PFSK-1 (cell line): ENCODE measurements around the gene TTPAL.

Experiments used
- FOXP2 ChIP-seq: optimal IDR thresholded peaks from 2 replicates; pipeline ENCODE3; 2011; ENCODE audit warnings: borderline replicate concordance, control low read depth, inconsistent platforms; ENCODE audit not compliant: insufficient read depth; ENCODE audit errors: extremely low read length, extremely low read depth
- POLR2AphosphoS5 ChIP-seq: IDR thresholded peaks from 2 replicates; pipeline ENCODE4 v1.6.1; 2012; ENCODE audit warnings: low read depth, mild to moderate bottlenecking, control low read depth, low read length, moderate library complexity
- SIN3A ChIP-seq: IDR thresholded peaks from 2 replicates; pipeline ENCODE4 v1.6.1; 2012; ENCODE audit warnings: mild to moderate bottlenecking, low read length, moderate library complexity, borderline replicate concordance; ENCODE audit not compliant: insufficient read depth
- TAF1 ChIP-seq: IDR thresholded peaks from 2 replicates; pipeline ENCODE4 v1.6.1; 2012; ENCODE audit warnings: low read length, control low read depth, borderline replicate concordance; ENCODE audit not compliant: insufficient read depth
- TF ChIP-seq, protein P1 (sequence below), 2 experiments: IDR thresholded peaks; 2 replicates each; pipeline versions ENCODE4 v1.6.1 to v1.8.0; 2011 to 2012; ENCODE audit warnings: low read depth in 2 of 2, low read length in 2 of 2, control low read depth in 1 of 2, inconsistent platforms in 1 of 2, mild to moderate bottlenecking in 1 of 2, moderate library complexity in 1 of 2; ENCODE audit not compliant: insufficient read depth in 1 of 2

Gene TTPAL

DNA sequence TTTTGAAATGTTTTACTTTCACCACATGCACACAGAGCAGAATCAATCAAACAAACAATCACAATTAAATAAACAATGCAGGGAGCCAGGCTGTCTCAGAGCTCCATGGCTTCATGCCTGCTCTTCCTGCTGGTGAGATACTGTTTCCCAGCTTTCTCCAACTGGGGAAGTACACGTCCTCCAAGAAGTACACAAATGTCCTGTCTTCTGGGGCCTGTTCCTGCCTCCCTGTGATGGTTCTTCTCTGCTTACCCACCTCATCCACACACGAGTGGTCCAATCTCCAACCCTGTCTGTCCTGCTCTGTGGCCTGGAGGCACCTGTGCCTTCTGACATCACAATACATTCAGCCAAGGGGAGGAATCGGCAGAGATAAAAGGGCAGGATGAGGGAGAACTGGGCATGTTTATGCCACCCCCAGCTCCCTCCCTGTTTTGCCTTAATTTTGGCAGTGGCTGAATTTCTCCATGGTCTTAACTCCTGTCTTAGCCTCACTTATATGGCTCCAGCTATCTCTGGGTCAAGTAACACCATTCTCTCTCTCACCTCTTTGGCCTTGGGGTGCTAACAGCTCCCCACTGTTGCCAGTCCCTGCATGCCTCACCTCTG lies 25.3 kb upstream of the TTPAL start:
- TF ChIP-seq FOXP2 (no peak), POLR2AphosphoS5 (no peak), SIN3A (no peak), TAF1 (no peak)
- TF ChIP-seq, protein P1, sequence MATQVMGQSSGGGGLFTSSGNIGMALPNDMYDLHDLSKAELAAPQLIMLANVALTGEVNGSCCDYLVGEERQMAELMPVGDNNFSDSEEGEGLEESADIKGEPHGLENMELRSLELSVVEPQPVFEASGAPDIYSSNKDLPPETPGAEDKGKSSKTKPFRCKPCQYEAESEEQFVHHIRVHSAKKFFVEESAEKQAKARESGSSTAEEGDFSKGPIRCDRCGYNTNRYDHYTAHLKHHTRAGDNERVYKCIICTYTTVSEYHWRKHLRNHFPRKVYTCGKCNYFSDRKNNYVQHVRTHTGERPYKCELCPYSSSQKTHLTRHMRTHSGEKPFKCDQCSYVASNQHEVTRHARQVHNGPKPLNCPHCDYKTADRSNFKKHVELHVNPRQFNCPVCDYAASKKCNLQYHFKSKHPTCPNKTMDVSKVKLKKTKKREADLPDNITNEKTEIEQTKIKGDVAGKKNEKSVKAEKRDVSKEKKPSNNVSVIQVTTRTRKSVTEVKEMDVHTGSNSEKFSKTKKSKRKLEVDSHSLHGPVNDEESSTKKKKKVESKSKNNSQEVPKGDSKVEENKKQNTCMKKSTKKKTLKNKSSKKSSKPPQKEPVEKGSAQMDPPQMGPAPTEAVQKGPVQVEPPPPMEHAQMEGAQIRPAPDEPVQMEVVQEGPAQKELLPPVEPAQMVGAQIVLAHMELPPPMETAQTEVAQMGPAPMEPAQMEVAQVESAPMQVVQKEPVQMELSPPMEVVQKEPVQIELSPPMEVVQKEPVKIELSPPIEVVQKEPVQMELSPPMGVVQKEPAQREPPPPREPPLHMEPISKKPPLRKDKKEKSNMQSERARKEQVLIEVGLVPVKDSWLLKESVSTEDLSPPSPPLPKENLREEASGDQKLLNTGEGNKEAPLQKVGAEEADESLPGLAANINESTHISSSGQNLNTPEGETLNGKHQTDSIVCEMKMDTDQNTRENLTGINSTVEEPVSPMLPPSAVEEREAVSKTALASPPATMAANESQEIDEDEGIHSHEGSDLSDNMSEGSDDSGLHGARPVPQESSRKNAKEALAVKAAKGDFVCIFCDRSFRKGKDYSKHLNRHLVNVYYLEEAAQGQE (IDR thresholded peaks at IDR 0.05; ENCODE audit: insufficient read depth in 1 of 2, low read depth in 2 of 2, low read length in 2 of 2) = no peak

DNA sequence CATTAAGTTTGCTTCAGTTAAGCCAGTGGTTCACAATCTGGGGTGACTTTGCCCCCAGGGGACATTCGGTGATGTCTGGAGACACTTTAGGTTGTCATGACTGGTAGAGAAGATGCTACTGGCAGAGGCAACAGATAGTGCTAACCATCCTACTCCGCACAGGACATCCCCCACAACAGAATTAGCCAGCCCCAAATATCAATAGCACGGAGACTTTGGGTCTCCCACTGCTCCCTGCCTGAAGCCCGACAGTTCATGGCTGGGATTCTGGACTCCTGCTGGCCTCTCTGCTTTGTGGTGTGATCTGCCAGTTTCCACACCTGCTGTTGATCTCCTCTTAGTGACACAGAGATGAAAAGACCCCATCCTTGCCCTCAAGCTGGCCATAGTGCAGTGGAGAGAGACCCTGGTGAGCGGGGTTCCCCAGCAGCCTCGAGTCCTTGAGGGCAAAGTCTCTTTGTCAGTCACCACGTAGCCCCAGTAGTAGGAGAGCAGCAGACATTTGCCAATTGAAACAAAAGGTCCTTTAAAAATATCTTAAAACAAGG lies 24.7 kb upstream of the TTPAL start:
- TF ChIP-seq TAF1 = no peak
- TF ChIP-seq, protein P1 (IDR thresholded peaks at IDR 0.05; ENCODE audit: insufficient read depth in 1 of 2, low read depth in 2 of 2, low read length in 2 of 2) = no peak
- no peak for TF ChIP-seq POLR2AphosphoS5
- no peak for TF ChIP-seq FOXP2
- TF ChIP-seq SIN3A = no peak

DNA sequence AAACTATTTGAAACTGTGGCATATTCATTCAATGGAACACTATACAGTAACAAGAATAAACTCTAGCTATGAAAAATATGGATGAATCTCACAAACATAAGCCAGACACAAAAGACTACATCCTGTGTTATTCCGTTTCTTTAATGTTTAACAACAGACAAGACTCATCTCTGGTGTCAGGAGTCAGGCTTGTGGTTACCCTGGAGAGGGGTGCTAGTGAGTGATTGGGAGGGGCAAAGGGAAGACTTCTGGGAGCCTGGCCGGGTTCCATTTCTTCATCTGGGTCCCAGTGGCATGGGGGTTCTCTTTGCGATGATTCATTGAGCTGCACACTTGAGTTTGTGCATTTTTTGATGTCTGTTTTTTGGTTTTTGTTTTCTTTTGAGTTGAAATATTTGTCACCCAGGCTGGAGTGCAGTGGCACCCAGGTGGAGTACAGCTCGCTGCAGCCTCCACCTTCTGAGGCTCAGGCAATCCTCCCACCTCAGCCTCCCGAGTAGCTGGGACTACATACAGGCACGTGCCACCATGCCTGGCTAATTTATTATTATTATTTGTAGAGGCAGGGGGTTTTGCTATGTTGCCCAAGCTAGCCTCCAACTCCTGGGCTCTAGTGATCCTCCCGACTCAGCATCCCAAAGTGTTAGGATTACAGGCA lies 21.2 kb upstream of the TTPAL start:
- TF ChIP-seq POLR2AphosphoS5 = no peak
- TF ChIP-seq, protein P1 (IDR thresholded peaks at IDR 0.05; ENCODE audit: insufficient read depth in 1 of 2, low read depth in 2 of 2, low read length in 2 of 2) = no peak
- no peak for TF ChIP-seq TAF1
- no peak for TF ChIP-seq FOXP2
- no peak for TF ChIP-seq SIN3A

DNA sequence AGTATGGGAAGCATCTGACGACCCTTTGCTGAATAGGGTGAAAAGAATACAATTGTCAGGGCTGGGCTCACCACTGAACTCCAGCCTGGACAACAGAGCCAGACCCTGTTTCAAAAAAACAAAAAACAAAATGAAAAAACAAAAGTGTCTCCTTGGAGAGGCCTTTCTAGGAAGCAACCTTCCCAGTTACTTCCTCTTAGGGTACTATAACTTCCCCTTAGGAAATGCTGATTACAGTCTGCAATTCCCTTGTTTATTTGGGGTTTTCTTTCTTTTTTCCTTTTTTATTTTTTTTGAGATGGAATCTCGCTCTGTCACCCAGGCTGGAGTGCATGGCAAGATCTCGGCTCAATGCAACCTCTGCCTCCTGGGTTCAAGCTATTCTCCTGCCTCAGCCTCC lies 20.5 kb upstream of the TTPAL start:
- TF ChIP-seq, protein P1 (IDR thresholded peaks at IDR 0.05; ENCODE audit: insufficient read depth in 1 of 2, low read depth in 2 of 2, low read length in 2 of 2) = no peak
- TF ChIP-seq TAF1 = no peak
- no peak for TF ChIP-seq SIN3A
- no peak for TF ChIP-seq POLR2AphosphoS5
